Left lung (tissue), 10 donors: ENCODE results near the gene HMGCS1. TPM values are rescaled to one million over a fixed set of nuclear protein-coding genes. Genes with fewer than 3 reads are reported as not detected.
A peak's percentile ranks its signal among the peaks of the same experiment; 100 is the strongest.

Experiments
- ATAC-seq: fragments of 200-7000 bp; cut with Tn5 transposase; one replicate; pipeline ENCODE4 v1.9.1; 2020; ENCODE audit warnings: moderate library complexity
- DNase-seq, 4 donors: peaks; one replicate each; pipeline ENCODE4 v3.0.0-alpha.2; 2013 to 2020
- H3K27ac ChIP-seq, 2 donors: fragments of 200-600 bp; sonication (generic) in 1 of 2; one replicate each; pipeline versions ENCODE4 v1.5.0 to v1.8.0; 2020 to 2021
- H3K27me3 ChIP-seq, 2 donors: fragments of 200-600 bp; sonication (generic) in 1 of 2; one replicate each; pipeline versions ENCODE4 v1.5.0 to v1.8.0; 2020 to 2021
- H3K36me3 ChIP-seq, 2 donors: fragments of 200-600 bp; sonication (generic) in 1 of 2; one replicate each; pipeline versions ENCODE4 v1.5.0 to v1.8.0; 2020 to 2021
- H3K4me1 ChIP-seq, 2 donors: fragments of 200-600 bp; one replicate each; pipeline ENCODE4 v1.8.0; 2021
- H3K4me3 ChIP-seq, 2 donors: fragments of 200-600 bp; sonication (generic) in 1 of 2; one replicate each; pipeline versions ENCODE4 v1.5.0 to v1.8.0; 2020 to 2021; ENCODE audit warnings: mild to moderate bottlenecking in 1 of 2
- H3K9me3 ChIP-seq, 2 donors: fragments of 200-600 bp; sonication (generic) in 1 of 2; one replicate each; pipeline versions ENCODE4 v1.5.0 to v1.8.0; 2020 to 2021
- CTCF ChIP-seq, 2 donors: fragments of 200-600 bp; sonication (generic) in 1 of 2; IDR thresholded peaks; one replicate each; pipeline versions ENCODE4 v1.5.0 to v1.8.0; 2021; ENCODE audit warnings: antibody characterized with exemption in 2 of 2
- intact Hi-C, 2 donors: fragments of 100-400 bp; cut with DNase I; formaldehyde crosslinking; loops; one replicate each; pipeline versions ENCODE4 v1.11.2 to v1.14.2; 2022
- polyA plus RNA-seq, 6 donors: library from polyadenylated mRNA; unstranded; fragments of 120-200 nt; gene quantifications; one replicate each; pipeline ENCODE4 v1.2.1, GENCODE V29; 2013; ENCODE audit not compliant: insufficient read length in 6 of 6
- total RNA-seq, 2 donors: library from RNA; stranded (reverse); fragmentation: NEBNext Ultra II Directional; extraction: Animal tissue kit (Norgen Biotek cat#: 25700); gene quantifications; one replicate each; pipeline ENCODE4 v1.2.1, GENCODE V29; 2021
- donor health status: DM: no; HTN: yes; CAD: no.
- donor health status: DM: no; HTN: no; CAD: no.

HMGCS1 gene
- total and polyA plus RNA-seq, 8 donors: 49.2 to 279 (median 59.5) TPM

GRCh38 chr5:43258116-43258515 lies 55.1 kb downstream of the HMGCS1 start:
- intact Hi-C loops: no loop called here
- TF ChIP-seq CTCF (IDR thresholded peaks at IDR 0.05): no peak
- H3K9me3 ChIP-seq: no peaks in the 10 kb centered on the region

DNA sequence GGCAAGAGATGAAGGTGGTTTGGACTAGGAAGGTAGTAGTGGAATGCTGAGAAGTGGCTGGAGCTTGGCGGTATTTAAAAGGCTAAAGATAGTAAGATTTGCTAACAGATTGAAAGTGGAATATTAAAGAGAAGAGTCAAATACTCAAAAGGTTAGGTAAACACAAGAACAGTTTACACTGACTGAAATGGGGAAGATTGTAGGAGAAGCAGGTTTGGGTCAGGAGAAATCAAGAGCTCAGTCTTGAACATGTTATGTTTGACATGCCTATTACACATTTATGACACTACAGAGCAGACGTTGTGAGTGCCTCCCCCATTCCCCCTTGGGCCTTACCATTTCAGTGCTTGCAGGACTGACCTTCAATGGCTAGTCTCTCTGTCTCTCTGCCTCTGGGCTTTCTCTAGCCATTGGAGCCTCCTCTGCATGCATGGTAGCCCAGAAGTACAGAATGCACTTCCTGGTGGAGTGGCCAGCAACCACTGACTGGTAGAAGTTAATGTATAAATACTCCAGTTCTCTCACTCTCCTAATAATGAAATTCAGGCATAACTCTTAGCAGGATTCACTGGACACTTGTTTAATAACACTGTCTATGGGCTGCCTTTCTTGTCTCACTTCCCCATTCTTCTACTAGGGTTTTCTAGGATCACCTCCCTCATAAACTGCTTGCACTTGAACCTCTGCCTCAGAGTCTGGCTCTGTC lies 56.8 kb downstream of the HMGCS1 start:
- Histone ChIP-seq H3K4me3 (no peak overlapping the region), H3K4me1 (no peaks in the 10 kb centered on the region), H3K27me3 (peaks cover 0 to 4% of the 10 kb centered on the region in 2 donors), H3K36me3 (no peaks in the 10 kb centered on the region), H3K27ac (no peak overlapping the region), H3K9me3 (no peaks in the 10 kb centered on the region)
- intact Hi-C loops: no loop called here
- peak; percentile 82 for ATAC-seq
- TF ChIP-seq CTCF (IDR thresholded peaks at IDR 0.05): no peak
- DNase-seq: no peak

More at GRCh38 chr5:43258116-43258515, 55.1 kb downstream of the HMGCS1 start:
- Histone ChIP-seq H3K36me3 (no peaks in the 10 kb centered on the region), H3K27ac (no peak overlapping the region), H3K27me3 (peaks cover 0 to 4% of the 10 kb centered on the region in 2 donors), H3K4me3 (no peak overlapping the region), H3K4me1 (no peaks in the 10 kb centered on the region)
- no peak for DNase-seq
- ATAC-seq: no peak

- Histone ChIP-seq H3K4me3 (no peak overlapping the region), H3K4me1 (no peaks in the 10 kb centered on the region), H3K36me3 (no peaks in the 10 kb centered on the region), H3K27ac (no peak overlapping the region), H3K27me3 (peaks cover 0 to 4% of the 10 kb centered on the region in 2 donors), H3K9me3 (no peaks in the 10 kb centered on the region)
- intact Hi-C loops: no loop called here
- DNase-seq: no peak
- ATAC-seq: peak; percentile 15
- no peak for TF ChIP-seq CTCF (IDR thresholded peaks at IDR 0.05)
Observed at GRCh38 chr5:43255704-43256103, 57.5 kb downstream of the HMGCS1 start.

DNA sequence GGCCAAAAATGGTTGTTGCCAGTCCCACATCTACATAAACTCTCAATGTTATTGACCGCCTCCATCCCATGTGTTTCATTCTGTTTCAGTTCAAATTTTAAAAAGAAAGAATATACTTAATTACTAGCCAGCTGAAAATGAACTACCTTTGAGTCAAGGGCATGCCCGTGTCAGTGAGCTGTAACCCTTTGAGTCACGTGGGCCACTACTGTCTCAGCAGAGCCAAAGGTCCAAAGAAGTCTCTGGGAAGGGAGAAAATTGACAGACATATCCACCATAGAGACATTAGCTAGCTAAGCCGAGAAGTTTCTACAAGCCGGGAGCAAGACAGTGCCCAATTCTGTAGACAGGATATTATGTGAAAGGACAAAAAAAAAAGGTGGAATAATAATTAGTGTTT lies 61.5 kb downstream of the HMGCS1 start:
- DNase-seq: no peak
- Histone ChIP-seq H3K4me3 (no peak overlapping the region), H3K4me1 (no peaks in the 10 kb centered on the region), H3K27ac (no peak overlapping the region), H3K36me3 (no peaks in the 10 kb centered on the region), H3K9me3 (no peaks in the 10 kb centered on the region), H3K27me3 (no peaks in the 10 kb centered on the region)
- intact Hi-C loops: no loop called here
- no peak for TF ChIP-seq CTCF (IDR thresholded peaks at IDR 0.05)
- ATAC-seq: no peak

DNA sequence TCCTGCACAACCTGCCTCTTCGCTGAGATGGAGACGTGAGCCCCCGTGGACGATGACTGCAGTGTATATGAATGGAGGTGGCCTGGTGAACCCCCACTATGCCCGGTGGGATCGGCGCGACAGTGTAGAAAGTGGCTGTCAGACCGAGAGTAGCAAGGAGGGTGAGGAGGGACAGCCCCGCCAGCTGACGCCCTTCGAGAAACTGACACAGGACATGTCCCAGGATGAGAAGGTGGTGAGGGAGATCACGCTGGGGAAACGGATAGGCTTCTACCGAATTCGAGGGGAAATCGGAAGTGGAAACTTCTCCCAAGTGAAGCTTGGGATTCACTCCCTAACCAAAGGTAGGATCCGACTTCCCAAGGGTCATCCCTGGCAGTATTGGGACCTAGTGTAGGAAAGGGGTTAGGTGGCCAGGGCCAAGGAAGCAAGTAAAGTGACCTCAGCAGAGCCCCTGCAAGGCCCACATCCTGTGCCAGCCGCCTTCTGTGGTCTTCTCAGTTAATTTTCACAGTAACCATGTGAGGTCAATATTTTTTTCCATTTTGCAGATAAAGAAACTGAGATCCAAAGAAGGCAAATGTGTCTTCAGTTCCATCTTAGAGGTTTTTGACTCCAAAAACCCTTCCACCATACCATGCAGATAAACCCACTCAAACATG lies 67.4 kb downstream of the HMGCS1 start:
- H3K9me3 ChIP-seq: no peaks in the 10 kb centered on the region
- intact Hi-C loops: no loop called here
- TF ChIP-seq CTCF (IDR thresholded peaks at IDR 0.05): no peak
- no peaks in the 10 kb centered on the region for H3K36me3 ChIP-seq
- H3K4me3 ChIP-seq: no peak overlapping the region
- DNase-seq (no peak), ATAC-seq (no peak)
- no peaks in the 10 kb centered on the region for H3K4me1 ChIP-seq
- peaks cover 4 to 12% of the 10 kb centered on the region in 2 donors for H3K27me3 ChIP-seq
- H3K27ac ChIP-seq: no peak overlapping the region
